ENCODE data around the gene ARHGAP25.

Gene ARHGAP25

GRCh38 chr2:68750592-68751396 is 16.2 kb downstream of the ARHGAP25 start:
- no peak for DNase-seq (ENCODE audit: low read depth)
- no peak overlapping the region for H3K4me3 ChIP-seq (ENCODE audit: control insufficient read depth, low read depth, low read length)
- no peak for TF ChIP-seq CTCF (conservative IDR thresholded peaks at IDR 0.05; ENCODE audit: control insufficient read depth, insufficient read depth, low read depth, low read length)

- H3K4me3 ChIP-seq (ENCODE audit: control insufficient read depth, low read depth, low read length) = no peak overlapping the region
- TF ChIP-seq CTCF (conservative IDR thresholded peaks at IDR 0.05; ENCODE audit: control insufficient read depth, insufficient read depth, low read depth, low read length) = peak; percentile 91
- peak; percentile 83 for DNase-seq (ENCODE audit: low read depth)
Observed at GRCh38 chr2:68751397-68752339, 17.1 kb downstream of the ARHGAP25 start.

- no peak for TF ChIP-seq CTCF (conservative IDR thresholded peaks at IDR 0.05; ENCODE audit: control insufficient read depth, insufficient read depth, low read depth, low read length)
- no peak for DNase-seq (ENCODE audit: low read depth)
- H3K4me3 ChIP-seq (ENCODE audit: control insufficient read depth, low read depth, low read length) = no peak overlapping the region
Observed at GRCh38 chr2:68753318-68753717, 18.7 kb downstream of the ARHGAP25 start.

- TF ChIP-seq CTCF (conservative IDR thresholded peaks at IDR 0.05; ENCODE audit: control insufficient read depth, insufficient read depth, low read depth, low read length) = no peak
- no peak for DNase-seq (ENCODE audit: low read depth)
- no peak overlapping the region for H3K4me3 ChIP-seq (ENCODE audit: control insufficient read depth, low read depth, low read length)
Observed at GRCh38 chr2:68755071-68755470, 20.5 kb downstream of the ARHGAP25 start.

- TF ChIP-seq CTCF (conservative IDR thresholded peaks at IDR 0.05; ENCODE audit: control insufficient read depth, insufficient read depth, low read depth, low read length) = no peak
- DNase-seq (ENCODE audit: low read depth) = no peak
- no peak overlapping the region for H3K4me3 ChIP-seq (ENCODE audit: control insufficient read depth, low read depth, low read length)
Observed at GRCh38 chr2:68756178-68756577, 21.6 kb downstream of the ARHGAP25 start.

- no peak for TF ChIP-seq CTCF (conservative IDR thresholded peaks at IDR 0.05; ENCODE audit: control insufficient read depth, insufficient read depth, low read depth, low read length)
- DNase-seq (ENCODE audit: low read depth) = no peak
- H3K4me3 ChIP-seq (ENCODE audit: control insufficient read depth, low read depth, low read length) = no peak overlapping the region
Observed at GRCh38 chr2:68757081-68757480, 22.5 kb downstream of the ARHGAP25 start.

Data from fibroblast of mammary gland (primary cell).